Measurements from ENCODE around the gene PHACTR4. TPM values are rescaled to one million over a fixed set of nuclear protein-coding genes. Genes with fewer than 3 reads are reported as not detected.
A peak's percentile ranks its signal among the peaks of the same experiment; 100 is the strongest.

PHACTR4 gene
- total and polyA plus RNA-seq, 9 of the 15 experiments (the other 6 are each of a cell fraction or from before 2014, with no cell fraction given), result 6.4 to 43.6 (median 14.2) TPM

- TF ChIP-seq MGA (IDR thresholded peaks at IDR 0.05) (no peak), CXXC5 (CRISPR knock-in tag; IDR thresholded peaks at IDR 0.05) (peak; percentile 51), CBX1 (IDR thresholded peaks at IDR 0.05; ENCODE audit: low read depth) (peak; percentile 90), E2F4 (CRISPR knock-in tag; IDR thresholded peaks at IDR 0.05; ENCODE audit: low read depth) (no peak), RBM25 (IDR thresholded peaks at IDR 0.05; ENCODE audit: low read depth, low read length, severe bottlenecking) (peak; percentile 92), IFI16 (CRISPR knock-in tag; IDR thresholded peaks at IDR 0.05) (0 out of 2 replicates have a peak, but pooled peaks have one; percentile 57), HMGXB4 (CRISPR knock-in tag; IDR thresholded peaks at IDR 0.05) (0 out of 2 replicates have a peak, but pooled peaks have one; percentile 37), SMAD3 (CRISPR knock-in tag; conservative IDR thresholded peaks at IDR 0.05) (peak; percentile 40; the same call in 1 of the 2 replicates), HOXB6 (CRISPR knock-in tag; IDR thresholded peaks at IDR 0.05; ENCODE audit: borderline replicate concordance) (0 out of 2 replicates have a peak, but pooled peaks have one; percentile 25), ELF2 (CRISPR knock-in tag; IDR thresholded peaks at IDR 0.05) (peak; percentile 75), ZNF75A (CRISPR knock-in tag; IDR thresholded peaks at IDR 0.05) (0 out of 2 replicates have a peak, but pooled peaks have one; percentile 26), ESRRA (IDR thresholded peaks at IDR 0.05; ENCODE audit: borderline replicate concordance, low read depth) (peak; percentile 45), C11orf30 (IDR thresholded peaks at IDR 0.05; ENCODE audit: low read depth) (no peak)
These were observed 136.1 kb downstream of the PHACTR4 start, which contains the start of gene RCC1 (continued) for GRCh38 chr1:28505406-28506187.

Data from K562 (cell line).